CD1c-positive myeloid dendritic cell (primary cell): ENCODE measurements around the gene DOCK10.
A peak's percentile ranks its signal among the peaks of the same experiment; 100 is the strongest.

Experiments used
- DNase-seq: peaks from one replicate; pipeline ENCODE4 v3.0.0-alpha.2; 2016; ENCODE audit errors: extremely low spot score

The DOCK10 gene

DNA sequence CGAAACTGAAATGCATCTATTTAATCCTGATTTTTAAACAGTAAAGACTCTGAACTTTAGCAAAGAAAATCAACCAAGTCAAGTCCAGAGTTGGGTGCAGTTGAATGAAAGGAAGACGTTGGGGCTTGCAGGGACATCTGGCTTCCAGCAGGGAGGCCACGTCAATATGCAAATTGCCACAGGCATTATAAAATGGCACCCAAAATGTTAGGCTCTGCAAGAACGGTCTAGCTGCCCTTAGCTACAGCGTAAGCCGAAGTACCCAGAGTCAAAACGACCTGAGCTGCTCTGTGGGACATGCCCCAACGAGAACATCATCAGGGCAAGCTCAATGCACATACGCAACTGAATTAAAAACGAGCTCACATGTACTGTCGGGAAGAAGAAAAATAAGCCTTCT, 30.7 kb downstream of the DOCK10 start:
- no peak for DNase-seq

DNA sequence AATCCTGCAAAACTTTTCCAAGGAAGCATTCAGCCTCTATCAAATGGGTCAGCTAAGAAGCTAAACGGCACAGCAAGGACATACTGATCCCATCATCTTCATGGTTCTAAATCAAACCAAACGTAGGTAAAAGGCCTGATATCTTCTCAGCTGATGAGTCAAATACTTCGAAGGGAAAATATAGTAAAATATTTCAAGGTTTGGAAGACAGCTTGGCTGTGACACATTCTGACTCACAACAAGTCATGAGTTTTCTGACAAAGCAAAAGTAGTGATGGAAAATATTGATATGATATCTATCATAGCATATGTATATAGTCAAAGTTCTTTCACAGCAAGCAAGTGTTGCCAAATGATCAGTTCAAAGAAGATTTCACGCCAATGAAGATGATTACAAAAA, 31.5 kb downstream of the DOCK10 start:
- DNase-seq: peak; percentile 20

DNA sequence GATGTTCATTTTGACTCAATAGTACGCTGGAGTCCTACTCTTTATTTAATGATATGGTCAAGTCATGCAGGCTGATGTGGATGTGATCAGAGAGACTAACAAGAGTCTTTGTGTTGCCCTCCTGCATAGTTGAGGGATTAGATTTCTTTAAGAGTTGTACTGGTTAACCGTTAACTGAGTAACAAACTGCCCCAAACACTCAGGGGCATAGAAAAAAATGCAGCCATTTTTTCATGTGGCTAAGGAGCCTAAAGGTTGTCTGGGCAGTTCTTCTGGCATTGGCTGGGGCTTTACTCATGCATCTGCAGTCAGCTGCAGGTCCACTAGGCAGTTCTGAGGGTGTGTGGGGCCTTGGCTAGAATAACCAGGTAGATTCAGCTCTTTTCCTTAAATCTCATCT, 32.5 kb downstream of the DOCK10 start:
- no peak for DNase-seq

DNA sequence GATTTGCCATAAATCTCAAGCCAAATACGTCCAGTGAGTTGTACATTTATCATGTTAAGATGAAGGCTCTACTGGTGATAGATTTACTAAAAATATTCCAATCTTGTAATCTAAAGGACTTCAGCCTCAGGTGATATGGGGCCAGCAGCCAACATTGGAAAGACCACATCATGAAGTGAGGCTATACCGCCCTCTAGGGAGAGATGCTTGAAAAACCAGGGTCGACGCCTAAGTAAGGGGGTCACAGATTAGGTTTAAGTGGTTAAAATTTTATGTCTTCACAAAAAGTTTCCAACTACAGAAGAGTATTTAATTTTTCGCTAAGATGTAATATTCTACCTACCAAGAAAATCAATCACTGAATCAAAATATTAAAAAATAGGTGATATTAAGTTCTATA, 33.3 kb downstream of the DOCK10 start:
- peak; percentile 18 for DNase-seq

DNA sequence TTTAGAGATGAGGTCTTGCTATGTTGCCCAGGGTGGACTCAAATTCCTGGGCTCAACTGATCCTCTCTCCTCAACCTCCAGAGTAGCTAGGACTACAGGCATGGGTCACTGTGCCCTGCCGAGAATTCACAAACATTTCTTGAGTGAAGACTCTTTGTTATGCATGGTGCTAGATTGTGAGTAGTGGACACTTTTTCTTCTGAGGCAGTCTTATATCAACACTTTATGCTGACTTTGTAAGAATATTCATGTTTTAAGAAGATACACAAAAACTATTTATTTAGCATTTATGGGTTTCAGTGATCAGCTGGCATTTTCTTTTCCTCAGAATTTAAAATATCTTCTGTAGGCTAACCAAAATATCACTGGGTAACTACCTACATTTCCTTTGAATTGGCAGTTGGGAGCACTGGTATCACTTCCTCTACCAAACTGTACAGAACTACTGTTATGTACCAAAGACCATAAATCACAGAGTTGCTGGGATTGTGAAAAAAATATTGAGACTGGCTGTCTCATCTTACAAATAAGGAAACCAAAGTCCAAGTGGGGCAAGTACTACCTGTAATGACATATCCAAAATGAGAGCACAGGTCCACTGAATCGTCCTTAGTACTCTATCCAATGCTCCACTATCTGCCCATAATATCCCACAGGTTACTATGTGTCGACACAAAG, 34.0 kb downstream of the DOCK10 start:
- peak; percentile 71 for DNase-seq

DNA sequence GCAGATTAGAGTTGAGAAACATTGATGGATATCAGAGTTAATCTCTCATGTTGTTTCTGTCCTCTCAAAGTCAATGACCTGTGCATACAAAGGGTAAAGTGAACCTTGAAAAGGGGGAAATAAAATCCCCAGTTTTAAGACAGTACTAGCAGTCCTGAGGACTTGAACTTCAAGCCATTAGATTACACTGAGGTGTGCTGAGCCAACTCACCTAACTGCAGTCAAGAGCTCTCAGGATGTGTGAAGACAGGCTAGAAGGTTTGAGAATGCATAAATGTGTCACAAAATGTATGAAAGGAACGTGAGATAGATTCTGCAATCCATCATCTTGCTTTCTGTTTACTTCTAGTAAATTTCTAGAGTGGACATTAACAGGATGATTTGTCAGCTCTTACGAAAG, 35.5 kb downstream of the DOCK10 start:
- DNase-seq: no peak

DNA sequence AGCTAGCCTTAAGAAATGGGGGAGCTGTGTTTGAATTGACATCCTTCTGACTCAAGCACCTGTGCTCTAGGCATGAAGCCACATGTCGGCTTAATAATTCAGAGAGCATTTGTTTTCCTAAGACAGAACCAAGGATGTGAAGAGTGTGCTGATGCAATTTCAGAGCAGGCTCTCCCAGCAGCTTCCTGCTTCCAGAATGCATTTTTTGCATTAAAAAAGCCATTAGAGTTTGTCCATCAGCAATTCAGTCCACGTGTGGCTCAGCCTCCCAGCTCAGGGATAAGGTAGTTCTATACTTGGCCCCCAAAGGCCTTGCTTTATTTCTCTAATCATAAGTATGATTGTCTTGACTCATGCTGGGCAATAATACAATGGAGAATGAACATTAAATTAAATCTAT, 37.7 kb downstream of the DOCK10 start:
- DNase-seq: no peak

DNA sequence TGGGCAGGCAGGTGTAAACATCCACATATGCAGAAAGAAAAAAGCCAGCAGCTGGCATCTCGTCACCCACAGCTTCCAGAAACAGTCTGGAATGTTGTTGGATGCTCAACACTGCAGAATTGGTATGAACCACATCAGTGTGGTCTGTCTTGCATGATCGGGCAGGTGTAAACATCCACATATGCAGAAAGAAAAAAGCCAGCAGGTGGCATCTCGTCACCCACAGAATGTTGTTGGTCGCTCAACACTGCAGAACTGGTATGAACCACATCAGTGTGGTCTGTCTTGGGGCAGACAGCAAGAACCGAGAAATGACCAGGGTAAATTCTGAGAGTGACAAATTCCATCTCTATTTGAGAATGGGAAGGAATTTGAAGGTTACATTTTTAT, 39.6 kb downstream of the DOCK10 start:
- DNase-seq: no peak

DNA sequence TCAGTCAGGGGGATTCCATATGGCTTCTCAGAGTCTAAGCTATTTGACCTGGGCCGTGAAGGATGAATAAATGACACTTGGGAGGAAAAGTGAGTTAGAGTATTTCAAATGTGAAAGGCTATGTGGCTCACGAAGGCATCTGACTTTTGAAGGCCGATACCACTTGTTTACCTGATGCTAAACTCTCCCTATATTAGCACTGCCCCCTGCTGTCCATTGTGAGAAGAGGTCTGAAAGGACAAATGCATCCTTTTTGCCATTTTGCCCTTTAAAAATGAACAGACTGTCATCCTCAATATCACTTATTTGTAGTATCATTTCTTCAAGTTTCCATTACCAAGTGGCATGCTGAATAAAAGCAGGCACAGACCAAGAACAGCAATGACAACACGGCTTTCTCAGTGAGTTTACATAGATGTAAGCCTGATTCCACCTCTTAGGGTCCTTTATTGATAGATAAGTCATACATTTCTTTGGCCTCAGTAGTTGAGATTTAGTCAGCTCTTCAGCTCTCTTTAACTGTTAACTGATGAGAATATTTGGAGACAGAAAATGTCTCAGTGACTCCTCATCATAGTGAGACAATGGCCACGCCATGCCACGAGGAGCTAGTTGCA, 40.1 kb downstream of the DOCK10 start:
- peak; percentile 77 for DNase-seq

DNA sequence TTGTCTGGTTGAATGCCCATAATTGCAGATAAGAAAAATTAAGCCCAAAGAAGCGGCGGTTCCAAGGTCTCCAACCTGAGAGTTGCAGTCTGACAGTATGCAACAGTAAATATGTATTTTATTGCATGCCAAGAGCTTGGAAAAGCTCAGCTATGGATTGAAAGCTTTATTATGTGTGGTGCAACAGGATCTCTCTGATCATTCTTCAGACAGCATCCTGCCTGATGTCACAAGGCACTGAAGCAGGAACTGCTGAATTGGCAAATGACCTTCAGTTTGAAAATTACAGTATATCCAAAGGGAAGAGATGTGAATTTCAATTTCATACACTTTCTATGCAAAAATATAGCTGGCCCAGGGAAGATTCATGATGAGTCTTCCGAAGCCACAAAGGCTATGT, 42.5 kb downstream of the DOCK10 start:
- DNase-seq: no peak

DNA sequence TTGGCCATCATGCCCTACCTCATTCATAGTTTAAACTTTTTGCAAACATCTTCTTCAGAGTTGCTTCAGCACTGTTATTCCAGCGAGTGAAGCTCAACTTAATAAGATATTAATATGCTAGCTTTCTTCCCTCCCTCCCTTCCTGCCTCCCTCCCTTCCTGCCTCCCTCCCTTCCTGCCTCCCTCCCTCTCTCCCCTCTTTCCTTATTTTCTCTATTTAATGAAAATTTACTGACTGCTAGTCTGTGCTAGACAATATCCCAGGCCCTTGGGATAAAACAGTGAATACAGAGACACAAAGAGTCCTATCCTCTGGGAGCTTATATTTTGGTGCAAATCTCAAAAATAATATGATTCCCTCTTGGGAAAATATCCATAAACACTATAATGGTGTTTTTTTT, 42.9 kb downstream of the DOCK10 start:
- no peak for DNase-seq

DNA sequence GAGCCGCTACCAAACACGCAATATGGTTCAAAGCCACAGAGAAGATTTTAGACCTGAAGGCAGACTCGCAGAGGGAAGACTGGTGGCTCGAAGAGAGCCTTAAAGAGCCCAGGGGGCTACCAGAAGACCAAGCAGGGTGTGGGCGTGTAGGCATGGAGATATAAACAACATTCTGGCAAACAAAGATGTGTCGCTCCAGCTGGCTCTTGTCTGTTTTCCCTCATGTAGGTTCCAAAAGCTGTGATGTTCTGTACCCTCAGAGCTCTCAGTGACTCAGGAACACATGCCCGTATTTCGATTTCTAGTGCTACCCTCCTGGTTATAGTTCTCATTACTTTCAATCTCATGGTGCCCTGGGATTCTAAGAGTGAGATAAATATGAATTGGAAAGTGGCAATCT, 44.5 kb downstream of the DOCK10 start:
- no peak for DNase-seq

DNA sequence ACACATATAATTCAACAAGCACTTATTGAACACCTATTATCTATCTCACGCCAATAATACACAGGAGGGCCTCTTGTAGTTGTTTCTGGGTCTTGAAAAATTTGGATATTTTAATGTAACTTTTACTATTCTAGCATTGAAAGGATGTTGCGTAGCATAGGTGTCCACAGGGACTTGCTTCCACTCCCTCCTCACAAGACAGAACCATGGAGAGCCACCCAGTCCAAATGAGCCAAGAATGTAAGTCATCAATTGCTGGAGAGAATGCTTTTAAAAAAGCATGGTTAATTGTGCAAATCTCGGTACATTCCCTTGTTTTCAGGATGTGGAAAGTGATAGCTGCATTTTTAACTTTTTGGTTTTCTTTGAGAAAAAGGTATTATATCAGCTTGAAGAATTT, 46.8 kb downstream of the DOCK10 start:
- DNase-seq: no peak

DNA sequence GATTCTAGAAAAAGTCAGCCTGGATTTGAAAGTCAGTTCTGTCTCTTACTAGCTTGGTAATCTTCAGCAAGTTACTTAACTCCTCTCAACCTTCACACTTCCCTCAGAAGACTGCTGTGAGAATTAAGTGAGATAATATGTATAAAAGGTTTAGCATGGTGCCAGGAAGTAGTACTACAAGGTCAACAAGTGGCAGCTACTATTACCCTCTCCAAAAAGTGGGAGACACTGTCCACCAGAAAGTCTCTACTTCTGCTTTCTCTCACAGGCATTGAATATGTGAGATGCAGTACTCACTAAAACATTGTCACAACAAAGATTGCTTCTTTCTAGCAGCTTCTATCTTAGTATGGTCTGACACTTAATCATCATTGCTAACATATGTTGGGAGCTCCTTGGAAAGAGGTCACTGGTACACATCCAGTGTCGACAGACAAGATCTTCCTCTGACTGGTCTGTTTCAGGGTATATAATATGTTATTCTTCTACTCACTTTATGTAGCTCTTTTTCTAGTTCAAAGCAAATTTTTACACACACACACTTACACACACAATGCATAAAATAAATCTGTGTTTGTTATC, 47.9 kb downstream of the DOCK10 start:
- DNase-seq: peak; percentile 19

DNA sequence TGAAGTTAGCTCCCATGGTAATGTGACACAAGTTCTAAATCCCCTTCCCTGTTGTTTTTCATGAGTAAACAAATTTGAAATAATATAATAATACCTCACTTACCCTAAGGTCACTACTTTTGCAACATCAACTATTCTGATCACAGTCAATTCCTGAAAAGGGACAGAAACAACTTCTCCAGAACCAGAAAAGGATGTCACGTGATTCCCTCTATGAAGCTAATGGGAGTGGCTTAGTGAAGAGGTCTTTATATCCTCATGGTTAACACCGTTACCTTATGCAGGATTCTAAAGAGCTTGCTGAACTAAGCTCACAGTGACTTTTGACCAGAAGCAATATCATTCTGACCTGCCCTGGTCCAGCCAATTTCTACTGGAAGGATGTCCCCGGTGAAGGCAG, 51.6 kb downstream of the DOCK10 start:
- DNase-seq: peak; percentile 34

DNA sequence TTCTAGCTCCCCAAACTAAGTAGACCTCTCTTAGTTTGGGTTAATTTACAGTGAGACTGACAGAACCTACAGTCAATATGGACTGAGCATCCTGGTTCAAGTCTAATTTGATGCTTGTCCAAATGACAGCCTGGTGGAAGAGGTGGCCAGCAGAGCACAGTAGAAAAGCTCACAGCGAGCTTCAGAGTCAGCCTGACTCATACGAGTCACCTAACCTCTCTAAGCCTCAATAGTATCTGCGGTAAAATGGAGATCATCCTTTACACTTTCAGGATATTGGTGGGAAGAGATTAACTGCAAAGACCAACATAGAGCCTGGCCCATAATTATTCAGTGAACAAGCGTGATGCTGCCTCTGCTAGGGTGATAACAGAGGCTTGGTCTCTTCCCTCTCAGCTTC, 54.5 kb downstream of the DOCK10 start:
- DNase-seq: no peak

DNA sequence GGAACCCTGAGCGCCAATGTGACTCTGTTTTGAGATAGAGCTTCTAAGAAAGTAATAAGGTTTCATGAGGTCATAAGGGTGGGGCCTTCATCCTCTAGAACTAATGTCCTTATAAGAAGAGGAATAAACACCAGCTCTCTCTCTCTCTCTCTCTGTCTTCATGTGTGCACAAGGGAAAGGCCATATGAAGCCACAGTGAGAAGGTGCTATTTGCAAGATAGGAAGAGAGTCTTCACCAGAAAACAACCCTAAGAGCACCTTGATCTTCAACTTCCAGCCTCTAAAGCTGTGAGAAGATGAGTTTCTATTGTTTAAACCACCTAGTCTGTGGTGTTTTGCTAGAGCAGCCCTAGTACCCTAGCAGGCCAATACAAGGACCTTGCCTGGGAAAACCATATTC, 55.8 kb downstream of the DOCK10 start:
- no peak for DNase-seq

DNA sequence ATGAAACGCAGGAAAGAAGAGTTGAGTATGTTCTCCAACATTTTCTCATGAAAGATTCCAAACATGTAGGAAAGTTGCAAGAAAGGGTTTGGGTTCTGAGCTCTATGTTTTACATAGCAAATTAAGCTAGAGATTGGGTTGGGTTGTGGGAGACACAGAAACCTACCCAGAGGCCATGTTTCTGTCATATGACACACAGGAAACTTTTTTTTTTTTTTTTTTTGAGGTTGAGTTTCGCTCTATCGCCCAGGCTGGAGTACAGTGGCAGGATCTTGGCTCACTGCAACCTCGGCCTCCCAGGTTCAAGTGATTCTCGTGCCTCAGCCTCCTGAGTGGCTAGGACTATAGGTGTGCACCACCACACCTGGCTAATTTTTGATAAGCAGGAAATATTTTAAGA, 57.6 kb downstream of the DOCK10 start:
- no peak for DNase-seq

DNA sequence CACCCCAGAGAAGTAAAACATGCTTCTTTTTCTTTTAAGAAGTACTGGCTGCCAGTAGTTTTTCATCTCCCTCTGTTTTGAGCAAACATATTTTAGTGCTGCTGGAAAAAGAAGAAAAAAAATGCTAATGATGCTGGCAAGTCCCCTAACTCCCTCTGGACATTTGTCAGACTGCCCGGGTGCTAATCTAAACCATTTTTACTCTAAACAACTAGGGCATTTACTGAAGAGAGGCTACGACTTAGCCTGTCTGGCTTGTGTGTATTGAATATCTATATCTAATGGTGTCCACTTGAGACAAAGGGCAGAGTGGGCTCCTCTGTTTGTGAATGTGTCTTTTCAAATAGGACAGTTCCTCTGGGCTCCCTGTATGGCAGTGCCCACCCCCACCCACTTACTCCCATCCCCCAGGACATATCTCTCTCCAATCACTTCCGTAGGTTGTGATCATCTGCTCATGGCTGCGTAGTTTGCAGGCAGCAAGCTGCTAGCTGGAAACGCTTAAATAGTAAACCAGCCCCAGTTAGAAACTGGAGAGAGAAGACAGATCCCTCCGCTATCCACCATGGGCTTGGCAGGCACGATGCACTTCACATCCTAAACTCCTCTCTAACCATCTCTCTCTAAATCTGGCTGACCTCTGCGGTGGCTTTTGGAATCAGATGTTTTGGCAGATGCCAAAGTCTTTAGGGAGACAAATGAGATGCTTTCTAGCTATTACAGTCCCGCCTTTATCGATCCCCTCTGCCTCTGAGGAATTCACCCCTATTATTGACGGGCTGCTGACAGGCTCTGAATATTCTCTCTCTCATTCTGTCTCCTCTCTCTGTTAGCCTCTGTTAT, 58.3 kb downstream of the DOCK10 start:
- DNase-seq: no peak

DNA sequence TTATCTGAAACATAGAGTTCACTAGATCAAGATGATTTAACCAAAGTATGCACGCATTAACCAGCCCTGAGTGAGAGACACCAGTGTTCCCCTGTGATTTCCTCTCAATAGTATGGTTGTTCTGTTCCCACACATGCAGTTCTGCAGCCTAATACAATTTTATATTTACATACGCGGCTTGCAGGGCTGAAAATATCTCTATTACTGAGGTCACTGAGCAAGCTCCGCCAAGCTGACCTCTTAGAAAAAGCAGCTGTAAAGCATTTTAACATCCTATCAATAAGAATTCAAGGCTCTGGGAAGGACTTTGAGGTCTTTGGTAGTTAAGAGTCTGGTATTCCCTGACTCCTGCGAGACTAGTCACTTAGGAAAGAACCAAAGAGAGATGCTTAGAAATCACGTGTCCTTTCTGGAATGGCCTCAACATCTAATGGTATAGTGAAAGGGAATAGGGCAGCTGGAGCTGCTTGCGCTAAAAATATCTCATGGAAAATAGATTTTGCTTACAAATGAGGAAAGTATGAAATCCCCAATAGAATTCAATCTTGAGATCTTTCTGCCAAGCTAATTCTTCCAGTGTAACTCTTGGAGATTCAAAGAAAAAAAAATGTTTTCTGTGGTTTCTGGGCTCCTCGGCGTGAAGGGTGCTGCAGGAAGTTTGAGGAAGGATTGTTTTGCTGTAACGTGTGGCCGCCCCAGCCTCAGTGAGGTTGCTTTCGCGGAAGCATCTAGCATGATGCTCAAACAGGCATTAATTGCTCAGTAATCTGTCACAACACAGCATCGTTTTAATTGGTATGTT, 59.2 kb downstream of the DOCK10 start:
- DNase-seq: peak; percentile 21

DNA sequence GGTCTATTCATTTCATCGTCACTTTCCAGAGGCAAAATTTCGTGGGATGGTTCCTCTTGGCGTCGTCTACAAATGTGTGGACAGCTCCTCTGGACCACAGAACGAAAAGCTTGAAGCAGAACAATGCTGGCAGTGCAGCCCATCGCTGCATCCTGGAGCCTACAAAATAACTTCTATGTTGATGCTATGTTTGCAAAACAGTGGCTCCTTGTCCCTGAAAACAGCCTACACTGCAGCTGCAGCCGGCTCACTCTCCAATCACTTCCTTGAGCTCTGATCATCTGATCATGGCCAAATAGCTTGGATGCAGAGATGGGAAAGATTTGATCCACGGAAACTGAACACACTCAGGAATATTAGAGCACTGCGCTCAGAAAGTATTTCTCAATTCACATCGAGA, 60.0 kb downstream of the DOCK10 start:
- no peak for DNase-seq
